Uterus (tissue), 4 donors: ENCODE data around the gene HS6ST3. TPM values are rescaled to one million over a fixed set of nuclear protein-coding genes. Genes with fewer than 3 reads are reported as not detected.

Experiments used
- DNase-seq, 2 donors: peaks; one replicate each; pipeline ENCODE4 v3.0.0-alpha.2; 2019 to 2020
- H3K27ac ChIP-seq, 2 donors: fragments of 200-600 bp; sonication (generic); 1 replicate in 1 of 2; 2 replicates in 1 of 2; pipeline ENCODE4 v1.5.1; 2016 to 2018
- H3K27me3 ChIP-seq, 2 donors: fragments of 200-600 bp; sonication (generic); one replicate each; pipeline ENCODE4 v1.5.1; 2018 to 2019; ENCODE audit warnings: control low read depth in 1 of 2
- H3K36me3 ChIP-seq, 2 donors: fragments of 200-600 bp; sonication (generic); one replicate each; pipeline ENCODE4 v1.5.1; 2019; ENCODE audit warnings: control low read depth in 1 of 2
- H3K4me1 ChIP-seq, 2 donors: fragments of 200-600 bp; sonication (generic); one replicate each; pipeline ENCODE4 v1.5.1; 2018 to 2019; ENCODE audit warnings: control low read depth in 1 of 2
- H3K4me3 ChIP-seq, 2 donors: fragments of 200-600 bp; sonication (generic); 1 replicate in 1 of 2; 2 replicates in 1 of 2; pipeline ENCODE4 v1.5.1; 2018 to 2019; ENCODE audit warnings: mild to moderate bottlenecking in 1 of 2
- H3K9me3 ChIP-seq, 2 donors: fragments of 200-600 bp; sonication (generic); one replicate each; pipeline ENCODE4 v1.5.1; 2019; ENCODE audit warnings: control low read depth in 1 of 2
- CTCF ChIP-seq, 4 experiments: fragments of 200-600 bp in 2 of 4; fragments of 450-650 bp in 2 of 4; sonication (generic) in 2 of 4; IDR thresholded peaks; one replicate each; pipeline ENCODE4 v1.5.1; 2016 to 2019; ENCODE audit warnings: antibody characterized with exemption in 4 of 4, mild to moderate bottlenecking in 2 of 4, moderate library complexity in 1 of 4
- POLR2A ChIP-seq, 2 donors: fragments of 450-650 bp; IDR thresholded peaks; one replicate each; pipeline ENCODE4 v1.6.1; 2016; ENCODE audit warnings: antibody characterized with exemption in 2 of 2, mild to moderate bottlenecking in 1 of 2, moderate library complexity in 1 of 2
- intact Hi-C: fragments of 100-400 bp; cut with DNase I; formaldehyde crosslinking; loops from one replicate; pipeline ENCODE4 v1.15.1; 2023; ENCODE audit warnings: low total_unique reads
- total RNA-seq, 4 donors: library from RNA; depleted of rRNA in 3 of 4; stranded (reverse); fragments of >200 nt in 3 of 4; gene quantifications; one replicate each; pipeline versions ENCODE4 v1.1.0 to v1.2.4, GENCODE V29; 2014 to 2023
- donor health status: DM: yes; HTN: yes; CAD: no.

HS6ST3 gene
- total RNA-seq, 4 donors from 2014 or later = 1.3 to 8.7 (median 5.3) TPM

DNA sequence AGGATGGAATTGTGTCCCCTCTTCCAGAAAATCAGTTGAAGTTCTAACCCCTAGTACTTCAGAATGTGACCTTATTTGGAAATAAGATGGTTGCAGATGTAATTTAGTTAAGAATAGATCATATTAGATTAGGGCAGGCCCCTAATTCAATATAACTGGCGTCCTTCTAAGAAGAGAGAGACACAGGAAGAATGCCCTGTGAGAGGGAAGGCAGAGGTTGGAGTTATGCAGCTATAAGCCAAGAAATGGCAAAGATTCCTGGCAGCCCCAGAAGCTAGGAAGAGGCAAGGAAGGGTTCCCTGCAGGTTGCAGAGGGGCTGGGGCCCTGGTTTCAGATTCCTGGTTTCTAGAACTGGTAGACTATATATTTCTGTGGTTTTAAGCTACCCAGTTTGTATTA lies 30.0 kb downstream of the HS6ST3 start:
- H3K27me3 ChIP-seq = no peaks in the 10 kb centered on the region
- no peak overlapping the region for H3K4me3 ChIP-seq
- no peak overlapping the region for H3K27ac ChIP-seq
- TF ChIP-seq CTCF (IDR thresholded peaks at IDR 0.05) (no peak), POLR2A (IDR thresholded peaks at IDR 0.05) (no peak)
- no peak for DNase-seq
- H3K4me1 ChIP-seq = no peaks in the 10 kb centered on the region
- intact Hi-C loops = no loop called here
- H3K9me3 ChIP-seq = no peaks in the 10 kb centered on the region
- H3K36me3 ChIP-seq = no peaks in the 10 kb centered on the region

DNA sequence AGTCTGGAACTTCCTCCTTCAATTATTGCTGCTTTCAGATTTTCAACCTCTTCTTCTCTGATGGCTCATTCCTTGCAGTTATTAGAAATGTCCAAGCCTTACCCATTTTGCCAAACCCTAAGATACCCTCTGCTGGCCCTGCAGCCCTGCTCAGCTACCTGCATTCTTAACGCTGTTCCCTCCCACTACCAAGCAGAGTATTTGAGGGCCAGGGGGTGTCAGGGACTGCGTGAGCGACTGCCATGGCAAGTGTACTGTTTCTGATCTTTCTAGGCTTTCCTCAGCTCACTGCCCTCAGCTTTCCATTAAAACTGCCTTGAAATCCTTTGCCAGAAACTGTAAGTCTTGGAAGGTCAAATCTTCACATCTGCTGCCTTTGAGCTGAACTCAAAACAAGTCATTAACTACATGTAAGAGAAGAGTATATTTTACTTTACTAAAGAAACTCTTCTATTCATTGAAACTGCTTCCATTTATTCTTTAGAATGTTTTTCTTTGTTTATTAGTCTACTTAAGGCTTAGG lies 41.0 kb downstream of the HS6ST3 start:
- no peak overlapping the region for H3K4me3 ChIP-seq
- TF ChIP-seq POLR2A (IDR thresholded peaks at IDR 0.05) (no peak), CTCF (IDR thresholded peaks at IDR 0.05) (no peak)
- no peaks in the 10 kb centered on the region for H3K27me3 ChIP-seq
- no peaks in the 10 kb centered on the region for H3K9me3 ChIP-seq
- no peaks in the 10 kb centered on the region for H3K36me3 ChIP-seq
- no peak for DNase-seq
- H3K27ac ChIP-seq = no peak overlapping the region
- intact Hi-C loops = no loop called here
- no peaks in the 10 kb centered on the region for H3K4me1 ChIP-seq

DNA sequence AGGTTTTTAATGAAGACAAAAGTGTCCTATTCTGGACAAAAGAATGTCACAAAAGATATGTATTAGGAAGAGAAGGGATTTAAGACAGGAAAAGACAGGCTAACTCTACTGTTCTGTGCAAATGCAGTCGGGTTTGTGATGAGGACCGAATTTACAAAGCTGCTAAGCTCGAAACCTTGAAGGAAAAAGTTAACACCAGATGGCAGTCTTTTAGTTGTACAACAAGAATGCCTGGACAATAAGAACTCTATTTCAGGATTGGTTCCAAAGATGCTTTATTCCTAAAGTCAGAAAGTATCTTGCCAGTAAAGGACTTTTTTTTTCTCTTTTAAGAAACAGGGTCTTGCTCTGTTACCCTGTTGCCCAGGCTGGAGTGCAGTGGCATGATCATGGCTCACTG lies 51.1 kb downstream of the HS6ST3 start:
- H3K9me3 ChIP-seq = no peaks in the 10 kb centered on the region

DNA sequence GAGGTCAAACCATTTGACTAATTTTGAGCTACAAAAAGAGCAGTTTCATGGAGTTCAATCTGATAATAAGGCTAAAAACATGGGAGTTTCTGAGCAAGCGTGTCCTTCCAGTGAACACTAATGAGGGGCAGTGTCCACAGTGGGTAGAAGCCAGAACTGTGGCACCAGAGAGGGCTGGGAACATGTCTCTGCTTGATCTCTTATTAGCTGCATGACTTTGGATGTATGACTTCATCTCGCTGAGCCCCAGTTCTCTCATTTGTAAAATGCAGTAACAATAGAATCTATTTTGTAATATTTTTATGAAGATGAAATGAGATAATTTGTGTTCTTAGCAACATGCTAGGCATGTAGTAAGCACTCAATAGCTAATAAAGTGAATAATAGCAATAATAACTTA lies 69.8 kb downstream of the HS6ST3 start:
- no peak for DNase-seq
- no peak overlapping the region for H3K4me3 ChIP-seq
- intact Hi-C loops = no loop called here
- no peak overlapping the region for H3K27ac ChIP-seq
- no peaks in the 10 kb centered on the region for H3K4me1 ChIP-seq
- TF ChIP-seq CTCF (IDR thresholded peaks at IDR 0.05) (no peak), POLR2A (IDR thresholded peaks at IDR 0.05) (no peak)
- no peaks in the 10 kb centered on the region for H3K27me3 ChIP-seq
- H3K9me3 ChIP-seq = no peaks in the 10 kb centered on the region
- H3K36me3 ChIP-seq = no peaks in the 10 kb centered on the region

More for the DNA sequence above, 51.1 kb downstream of the HS6ST3 start:
- Histone ChIP-seq H3K4me3 (no peak overlapping the region), H3K27me3 (no peaks in the 10 kb centered on the region), H3K4me1 (no peaks in the 10 kb centered on the region), H3K27ac (no peak overlapping the region), H3K36me3 (no peaks in the 10 kb centered on the region)
- no peak for DNase-seq
- intact Hi-C loops = no loop called here
- TF ChIP-seq CTCF (IDR thresholded peaks at IDR 0.05) = peak in 1 of 4 experiments; percentile 15
- TF ChIP-seq POLR2A (IDR thresholded peaks at IDR 0.05) = no peak

GRCh38 chr13:96161141-96161540 lies 71.2 kb downstream of the HS6ST3 start:
- Histone ChIP-seq H3K9me3 (no peaks in the 10 kb centered on the region), H3K27me3 (no peaks in the 10 kb centered on the region), H3K27ac (no peak overlapping the region), H3K4me1 (no peaks in the 10 kb centered on the region), H3K36me3 (no peaks in the 10 kb centered on the region), H3K4me3 (no peak overlapping the region)
- no peak for TF ChIP-seq POLR2A (IDR thresholded peaks at IDR 0.05)
- no peak for TF ChIP-seq CTCF (IDR thresholded peaks at IDR 0.05)
- intact Hi-C loops = no loop called here
- DNase-seq = no peak
